Measurements from ENCODE around the gene KRT74. TPM values are rescaled to one million over a fixed set of nuclear protein-coding genes. Genes with fewer than 3 reads are reported as not detected.

The KRT74 gene
- total and polyA plus RNA-seq, 2 of the 8 experiments (the other 6 are each of a cell fraction or from before 2014, with no cell fraction given) = not detected

- no peak overlapping the region for H2BK12ac ChIP-seq (ENCODE audit: low read depth, low read length)
- H3K23ac ChIP-seq (ENCODE audit: insufficient read length) = no peak overlapping the region
- H2BK5ac ChIP-seq (ENCODE audit: low read depth, low read length) = no peak overlapping the region
- H3K4me2 ChIP-seq (ENCODE audit: insufficient read depth in 1 of 2, low read depth in 2 of 2, low read length in 2 of 2) = no peak overlapping the region
- no peak overlapping the region for H3K14ac ChIP-seq (ENCODE audit: insufficient read length)
- no peaks in the 10 kb centered on the region for H4K20me1 ChIP-seq (replicated peaks in 1 of 2; ENCODE audit: control insufficient read depth in 1 of 2, insufficient read depth in 2 of 2, low read length in 2 of 2)
- no peak overlapping the region for H3K4ac ChIP-seq (replicated peaks; ENCODE audit: insufficient read length, low read depth, low read length)
- H3K56ac ChIP-seq (replicated peaks; ENCODE audit: insufficient read length, low read depth, low read length) = no peak overlapping the region
- H3K18ac ChIP-seq (ENCODE audit: extremely low read depth, low read length) = no peak overlapping the region
- no peak overlapping the region for H2BK15ac ChIP-seq (ENCODE audit: low read length)
- no peak overlapping the region for H3K9ac ChIP-seq (replicated peaks in 1 of 4; ENCODE audit: extremely low read depth in 1 of 4, low read depth in 3 of 4, low read length in 3 of 4)
- H3K4me3 ChIP-seq (ENCODE audit: extremely low read depth in 1 of 4, insufficient read depth in 2 of 4, low read depth in 3 of 4, low read length in 4 of 4) = no peak overlapping the region
- POLR2A ChIA-PET (ENCODE audit: partially characterized antibody) = no interaction called here
- H2BK20ac ChIP-seq (ENCODE audit: low read length) = no peak overlapping the region
- WGBS, 2 experiments (ENCODE audit: extremely low coverage in 1 of 2, insufficient coverage in 1 of 2, insufficient read length in 1 of 2, insufficient replicate concordance in 2 of 2, low coverage in 1 of 2, low lambda C conversion rate in 2 of 2, missing lambda C conversion rate in 1 of 2) = 93% methylated on average over 7 of the region's 8 CpGs; no CpG with 5 or more reads in 1 of the 2 experiments
- no peak overlapping the region for H2AFZ ChIP-seq (ENCODE audit: low read length)
- H3K79me1 ChIP-seq (ENCODE audit: low read depth, low read length) = no peaks in the 10 kb centered on the region
- CTCF ChIA-PET (ENCODE audit: partially characterized antibody) = interaction anchor here (0.9 to 1.6 kb wide), 6 partner anchors 9 to 133 kb away, joined by 3 to 4 read pairs (median 4); partner anchors contain the start of gene KRT74
- peak overlapping the region; percentile 29; the same call in 1 of the 2 replicates for H4K8ac ChIP-seq (ENCODE audit: extremely low read depth, insufficient read depth, low read length)
- no peak overlapping the region for H2BK120ac ChIP-seq (replicated peaks; ENCODE audit: low read depth, low read length)
- FAIRE-seq (no peak), DNase-seq (ENCODE audit: low read depth in 1 of 2, low spot score in 2 of 2) (no peak)
- no peaks in the 10 kb centered on the region for H3K79me2 ChIP-seq (ENCODE audit: control insufficient read depth in 1 of 2, insufficient read depth in 2 of 2, low read length in 2 of 2)
- H4K5ac ChIP-seq (ENCODE audit: insufficient read length, low read depth, low read length) = no peak overlapping the region
- no peak overlapping the region for H2AK5ac ChIP-seq (ENCODE audit: low read depth, low read length)
- no peaks in the 10 kb centered on the region; a peak in 1 of 7 replicates for H3K27me3 ChIP-seq (replicated peaks in 1 of 4; ENCODE audit: control insufficient read depth in 3 of 4, extremely low read depth in 1 of 4, insufficient read depth in 3 of 4, low read length in 3 of 4)
- no peak overlapping the region for H4K91ac ChIP-seq (replicated peaks; ENCODE audit: insufficient read length, low read length)
- H3K9me3 ChIP-seq (ENCODE audit: insufficient read depth in 2 of 2, low read depth in 1 of 2, low read length in 1 of 2) = no peaks in the 10 kb centered on the region
- H3K4me1 ChIP-seq (replicated peaks in 1 of 4; ENCODE audit: control insufficient read depth in 3 of 4, insufficient read depth in 4 of 4, low read length in 3 of 4) = 0 out of 7 replicates have a peak, but pooled peaks cover 0 to 1% (median 0%) of the 10 kb centered on the region in 4 experiments
- no peak overlapping the region for H3K27ac ChIP-seq (ENCODE audit: low read depth, low read length)
- H3K23me2 ChIP-seq (ENCODE audit: low read depth, low read length) = no peaks in the 10 kb centered on the region
- H3K36me3 ChIP-seq (ENCODE audit: control insufficient read depth in 2 of 4, insufficient read depth in 4 of 4, low read length in 3 of 4) = no peaks in the 10 kb centered on the region
- no peak for TF ChIP-seq CREB1 (IDR thresholded peaks at IDR 0.05)
- no peak for TF ChIP-seq POU5F1 (IDR thresholded peaks at IDR 0.05; ENCODE audit: low read depth, low read length)
- TF ChIP-seq CTCF (IDR thresholded peaks at IDR 0.05; ENCODE audit: control extremely low read depth in 1 of 3, insufficient read depth in 1 of 3, low read depth in 1 of 3, low read length in 3 of 3) = no peak
- no peak for TF ChIP-seq POLR2AphosphoS5 (IDR thresholded peaks at IDR 0.05; ENCODE audit: low read depth, low read length)
- no peak for TF ChIP-seq SAP30 (IDR thresholded peaks at IDR 0.05; ENCODE audit: insufficient read depth, insufficient replicate concordance, low read length)
- TF ChIP-seq SIRT6 (IDR thresholded peaks at IDR 0.05; ENCODE audit: low read length) = no peak
- TF ChIP-seq USF2 (IDR thresholded peaks at IDR 0.05; ENCODE audit: low read length) = no peak
- no peak for TF ChIP-seq SIX5 (IDR thresholded peaks at IDR 0.05; ENCODE audit: low read depth, low read length)
- no peak for TF ChIP-seq RFX5 (IDR thresholded peaks at IDR 0.05; ENCODE audit: borderline replicate concordance, low read depth, low read length)
- TF ChIP-seq RBBP5 (IDR thresholded peaks at IDR 0.05; ENCODE audit: borderline replicate concordance, low read depth, low read length) = no peak
- TF ChIP-seq CEBPB (IDR thresholded peaks at IDR 0.05; ENCODE audit: low read depth, low read length) = no peak
Measured at GRCh38 chr12:52528641-52529143, 45.0 kb downstream of the KRT74 start.
